GM19452 (cell line): ENCODE results near the gene ITPK1.

Experiments used
- ATAC-seq: cut with Tn5 transposase; IDR thresholded peaks from one replicate; pipeline ENCODE4 v1.9.1; 2021; ENCODE audit not compliant: unreplicated experiment

The ITPK1 gene

DNA sequence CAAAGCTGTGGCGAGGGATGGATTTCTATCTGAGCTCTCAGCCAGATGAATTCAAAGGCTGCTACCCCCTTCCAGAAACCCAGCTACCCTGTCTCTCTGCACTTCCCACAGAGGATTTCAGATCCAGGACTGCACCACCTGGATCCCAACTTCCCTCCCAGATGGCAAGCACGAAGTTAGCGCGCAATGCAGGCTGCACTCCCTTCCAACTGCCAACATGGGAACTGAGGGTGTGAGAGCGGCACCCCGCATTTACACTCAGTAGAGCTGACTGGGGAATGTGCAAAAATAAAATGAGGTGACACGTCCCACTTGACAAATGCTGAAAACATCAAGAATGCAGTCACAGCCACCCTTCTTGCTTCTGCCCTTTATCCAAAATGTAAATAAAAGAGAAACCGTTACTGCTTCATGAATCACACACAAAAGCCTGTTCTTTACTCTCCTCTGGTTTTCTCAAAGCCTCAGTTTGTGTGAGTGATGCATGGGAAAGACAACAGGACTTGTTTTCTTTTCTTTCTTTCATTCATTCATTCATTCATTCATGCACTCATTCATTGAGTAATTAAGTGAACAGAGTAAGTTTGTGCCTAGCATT lies 85.7 kb downstream of the ITPK1 start:
- no peak for ATAC-seq

DNA sequence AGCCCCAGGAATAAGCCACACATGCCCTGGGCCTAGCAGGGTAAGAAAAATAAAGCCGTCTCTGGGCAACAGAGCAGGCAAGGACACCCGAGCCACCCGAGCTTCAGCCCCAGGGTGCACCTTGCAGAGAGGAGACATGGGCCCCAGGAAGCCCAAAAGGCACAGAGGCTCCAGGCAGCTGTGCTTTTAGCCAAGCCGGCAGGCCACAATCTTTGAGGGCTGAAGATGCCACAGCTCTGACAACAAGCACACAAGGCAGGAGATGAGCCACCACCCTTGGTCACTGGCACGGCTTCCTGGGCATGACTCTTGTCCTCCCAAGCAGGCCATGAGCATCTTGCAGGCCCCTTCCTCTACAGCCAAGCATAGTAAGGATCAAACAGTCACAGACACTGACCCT lies 86.3 kb downstream of the ITPK1 start:
- no peak for ATAC-seq

DNA sequence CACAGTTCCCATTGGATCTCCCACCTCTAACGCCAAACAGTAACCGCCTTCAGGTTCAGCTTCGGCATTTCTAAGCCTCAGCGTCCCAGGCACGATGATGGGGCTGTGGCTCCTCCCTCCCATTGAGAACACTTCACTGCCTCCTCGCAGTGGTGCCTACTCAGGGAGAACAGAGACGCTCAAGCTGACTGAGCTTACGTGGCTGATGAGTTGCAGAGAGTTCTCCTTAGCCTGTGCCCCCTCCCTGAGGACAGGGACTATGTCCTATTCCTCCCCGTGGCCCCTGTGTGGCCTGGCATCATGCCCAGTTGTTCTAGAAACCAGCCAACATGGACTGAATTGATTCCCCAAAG lies 87.0 kb downstream of the ITPK1 start:
- no peak for ATAC-seq

DNA sequence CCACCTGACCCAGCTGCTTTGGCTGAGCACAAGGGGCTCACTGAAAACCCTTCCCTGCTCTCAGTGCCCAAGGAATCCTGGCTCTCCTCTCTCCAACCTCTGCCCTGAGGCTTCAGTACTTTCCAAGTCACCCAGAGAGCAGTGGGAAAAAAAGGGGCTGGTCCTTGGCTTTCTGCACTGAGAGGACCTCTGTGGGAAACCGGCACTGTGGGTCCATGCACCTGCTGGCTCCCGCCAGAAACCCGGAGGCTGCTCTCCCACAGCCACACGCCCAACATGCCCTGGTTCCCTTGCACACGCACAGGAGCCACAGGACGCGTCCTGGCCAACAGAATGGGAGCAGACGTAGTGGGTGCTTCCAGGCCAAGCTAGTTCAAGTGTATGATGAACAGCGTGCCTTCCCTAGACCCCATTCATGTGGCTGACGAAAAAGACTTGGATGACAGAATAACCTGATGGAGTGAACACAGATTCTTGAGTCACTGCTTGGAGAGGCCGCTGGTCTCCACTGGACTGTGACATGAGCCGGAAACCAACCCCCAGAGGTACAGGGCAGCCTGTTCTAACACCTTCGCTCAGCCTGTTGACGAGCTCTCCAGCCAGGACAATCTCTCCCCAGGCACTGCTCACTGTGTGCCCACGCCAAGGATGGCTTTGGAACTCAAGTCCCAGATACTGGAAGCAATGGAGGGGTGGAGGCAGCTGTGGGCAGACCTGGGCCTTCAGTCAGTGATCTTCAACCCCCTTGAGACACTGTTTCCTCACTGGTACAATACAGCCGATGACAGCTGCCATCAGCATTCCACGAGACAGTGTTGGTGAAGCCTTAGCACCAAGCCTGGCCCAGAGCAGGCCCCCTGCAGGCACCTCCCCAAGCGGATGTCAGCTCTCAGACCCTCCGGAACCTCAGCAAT lies 87.7 kb downstream of the ITPK1 start:
- ATAC-seq, result no peak

DNA sequence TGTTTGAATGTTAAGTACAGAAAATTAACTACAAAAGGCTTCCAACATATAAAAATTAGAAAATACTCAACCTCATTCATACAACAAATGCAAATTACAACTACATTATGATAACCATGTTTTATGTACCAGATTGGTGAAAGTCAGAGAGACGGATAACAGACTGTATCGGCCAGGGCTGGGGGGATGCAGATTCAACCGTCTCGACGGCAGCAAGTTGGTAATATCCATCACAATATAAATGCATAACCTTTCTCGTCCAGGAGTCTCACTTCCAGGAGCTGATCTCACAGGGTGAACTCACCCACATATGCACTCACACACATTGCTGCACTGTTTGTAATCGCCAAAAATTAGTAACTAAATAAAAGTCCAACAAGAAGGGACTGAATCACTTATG lies 89.4 kb downstream of the ITPK1 start:
- no peak for ATAC-seq

DNA sequence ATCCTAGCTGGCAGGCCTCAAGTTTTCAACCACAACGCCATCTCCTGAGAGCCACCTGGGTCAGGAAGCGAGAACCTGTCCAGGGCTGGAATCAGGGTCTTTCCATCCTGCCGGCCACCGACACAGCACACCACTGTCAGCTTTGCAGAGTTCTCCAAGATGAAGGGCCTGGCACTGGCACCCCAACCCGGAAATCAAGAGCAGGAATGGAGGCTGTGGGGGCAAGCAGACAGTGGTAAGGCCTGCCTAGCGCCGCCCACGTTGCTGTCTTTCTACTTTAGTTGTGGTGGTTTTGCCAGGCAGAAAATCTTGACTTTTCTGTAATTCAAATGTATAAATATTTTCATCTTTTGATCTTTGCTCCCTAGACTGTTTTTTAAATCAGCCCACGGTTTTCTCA lies 90.7 kb downstream of the ITPK1 start:
- ATAC-seq, result no peak

DNA sequence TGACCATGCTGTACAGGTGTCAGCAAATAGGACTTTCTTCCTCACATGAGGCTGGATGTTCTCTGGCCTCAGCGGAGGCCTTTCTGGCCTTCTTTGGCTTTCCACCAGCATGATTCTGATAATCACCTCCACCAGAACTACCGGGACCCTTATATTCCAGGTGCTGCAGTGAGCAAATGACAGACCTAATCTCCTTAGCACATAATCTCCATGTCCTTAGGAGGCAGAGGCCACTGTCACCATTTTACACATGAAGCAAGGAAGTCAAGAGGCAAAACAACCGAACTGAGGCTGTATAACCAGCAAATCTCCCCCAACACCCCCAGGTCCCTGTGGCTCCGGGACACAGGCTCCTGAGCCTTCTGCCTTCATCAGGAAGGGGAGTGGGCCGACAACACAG lies 91.2 kb downstream of the ITPK1 start:
- ATAC-seq, result no peak

DNA sequence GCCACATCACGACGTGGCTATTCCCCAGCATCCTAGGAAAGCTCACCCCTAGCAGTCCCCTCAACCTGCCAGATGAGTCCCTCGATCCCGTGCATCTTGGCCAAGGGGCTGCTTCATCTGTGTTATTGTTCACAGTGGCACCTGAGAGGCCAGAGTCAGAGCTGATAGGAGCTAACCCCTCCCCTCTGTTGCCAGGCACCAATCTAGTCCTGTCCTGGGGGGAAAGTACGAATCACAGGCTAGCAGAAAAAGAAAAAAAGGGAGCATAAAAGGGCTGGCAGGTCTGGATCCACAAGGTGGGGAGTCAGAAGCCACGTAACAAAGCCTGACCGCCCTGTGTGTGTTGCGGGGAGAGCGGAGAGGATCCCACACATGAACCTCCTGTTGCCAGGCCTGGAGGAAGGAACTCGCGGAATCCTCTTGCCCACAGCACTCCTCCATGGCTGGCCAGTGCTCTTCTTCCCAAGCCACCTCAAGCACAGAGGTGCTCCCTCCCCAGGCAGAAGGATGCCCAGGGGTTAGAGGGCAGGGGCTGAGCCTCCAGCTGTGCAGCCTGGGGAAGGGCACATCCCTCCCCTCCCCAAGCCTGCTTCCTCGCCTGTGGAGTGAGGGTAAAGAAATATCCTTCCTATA lies 91.8 kb downstream of the ITPK1 start:
- ATAC-seq, result no peak

DNA sequence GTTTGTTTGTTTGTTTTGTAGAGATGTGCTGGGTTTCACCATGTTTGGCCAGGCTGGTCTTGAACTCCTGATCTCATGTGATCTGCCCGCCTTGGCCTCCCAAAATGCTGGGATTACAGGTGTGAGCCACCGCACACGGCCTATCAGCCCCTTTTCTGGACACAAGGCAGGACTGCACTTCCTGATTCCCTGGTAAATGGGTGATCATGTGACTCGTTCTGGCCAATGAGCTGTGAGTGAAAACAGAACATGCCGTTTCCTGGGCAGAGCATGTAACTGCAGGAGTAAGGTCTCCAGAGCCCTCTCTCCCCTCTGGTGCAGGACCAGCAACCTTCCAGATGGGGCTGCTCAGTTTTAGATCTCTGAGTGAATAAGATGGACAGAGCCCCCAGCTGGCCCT lies 92.7 kb downstream of the ITPK1 start:
- ATAC-seq, result no peak

DNA sequence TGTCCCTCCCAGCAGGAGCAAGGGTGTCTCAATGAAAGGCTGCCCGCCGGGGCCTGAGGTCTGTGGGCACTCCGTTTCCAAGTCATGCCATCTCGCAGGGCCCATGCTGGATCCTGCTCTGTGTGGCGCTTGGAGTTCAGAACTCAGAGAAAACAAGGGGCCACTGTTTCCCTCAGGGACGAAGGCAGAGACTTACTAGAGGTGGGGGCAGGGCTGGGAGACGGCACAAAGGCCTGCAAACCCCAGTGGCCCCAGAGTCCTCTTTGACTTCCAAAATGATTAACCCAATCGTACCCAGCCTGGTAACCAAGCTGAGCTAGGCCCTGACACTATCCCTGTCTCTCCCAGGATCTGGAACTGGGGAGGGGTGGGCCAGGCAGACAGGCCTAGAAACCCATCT lies 95.8 kb downstream of the ITPK1 start:
- ATAC-seq, result no peak

DNA sequence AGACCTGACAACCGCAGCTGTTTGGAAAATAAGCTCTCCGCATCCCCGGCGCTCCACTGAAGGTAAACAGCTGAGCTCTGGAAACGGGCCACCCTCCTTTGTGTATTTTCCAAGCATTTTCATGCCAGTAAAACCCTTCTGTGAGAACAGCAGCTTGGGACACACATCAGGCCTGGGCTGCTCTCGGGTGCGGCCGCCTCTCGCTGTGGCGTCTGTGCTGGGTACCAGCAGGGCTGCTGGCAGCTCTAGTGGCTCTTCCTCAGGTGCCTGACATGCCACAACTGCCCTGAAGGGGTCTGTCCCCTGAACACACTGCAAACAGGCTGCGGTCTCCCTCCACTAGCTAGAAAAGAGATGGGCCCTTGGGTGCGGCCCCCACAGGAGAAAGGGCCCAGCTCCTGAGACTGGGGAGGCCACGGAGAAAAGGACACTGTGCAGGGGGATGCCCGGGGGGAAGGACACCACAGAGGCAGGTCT lies 96.3 kb downstream of the ITPK1 start:
- ATAC-seq, result no peak

DNA sequence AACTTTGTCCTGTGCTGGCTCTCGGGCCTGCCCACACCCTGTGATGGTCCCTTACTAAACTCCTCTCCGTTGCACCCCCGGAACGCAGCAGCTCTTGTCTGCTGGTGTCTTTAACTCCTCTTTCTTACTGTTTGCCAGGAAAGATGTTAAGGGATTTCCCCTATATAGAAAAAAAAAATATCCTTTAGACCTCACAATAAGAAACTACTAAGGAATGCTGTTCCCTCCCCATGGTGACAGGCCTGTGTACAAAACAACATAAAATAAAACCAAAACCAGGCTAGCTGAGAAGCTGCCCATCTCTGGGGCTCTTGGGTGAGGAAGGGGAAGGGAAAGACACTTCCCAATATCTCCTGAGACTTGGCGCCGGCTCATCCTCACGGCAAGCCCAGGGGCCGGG lies 97.4 kb downstream of the ITPK1 start:
- ATAC-seq, result no peak

DNA sequence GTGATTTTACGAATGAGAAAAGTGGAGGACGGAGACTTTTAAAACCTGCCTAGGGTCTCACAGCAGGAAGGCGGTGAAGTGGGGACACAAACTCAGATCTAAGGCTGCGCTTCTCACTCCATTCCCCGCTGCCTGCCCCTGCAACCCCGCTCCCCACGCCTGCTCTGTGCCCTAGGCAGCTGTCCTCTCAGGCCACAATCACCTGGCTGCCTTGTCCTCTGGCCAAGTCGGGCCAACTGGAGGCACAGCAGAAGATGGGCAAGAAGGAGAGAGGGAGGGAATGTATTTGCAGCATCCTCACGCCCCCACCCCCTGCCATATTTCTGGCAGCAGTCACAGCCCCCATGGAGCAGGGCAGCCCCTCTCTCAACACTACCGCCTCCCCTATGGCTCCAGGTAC lies 97.8 kb downstream of the ITPK1 start:
- ATAC-seq, result no peak

DNA sequence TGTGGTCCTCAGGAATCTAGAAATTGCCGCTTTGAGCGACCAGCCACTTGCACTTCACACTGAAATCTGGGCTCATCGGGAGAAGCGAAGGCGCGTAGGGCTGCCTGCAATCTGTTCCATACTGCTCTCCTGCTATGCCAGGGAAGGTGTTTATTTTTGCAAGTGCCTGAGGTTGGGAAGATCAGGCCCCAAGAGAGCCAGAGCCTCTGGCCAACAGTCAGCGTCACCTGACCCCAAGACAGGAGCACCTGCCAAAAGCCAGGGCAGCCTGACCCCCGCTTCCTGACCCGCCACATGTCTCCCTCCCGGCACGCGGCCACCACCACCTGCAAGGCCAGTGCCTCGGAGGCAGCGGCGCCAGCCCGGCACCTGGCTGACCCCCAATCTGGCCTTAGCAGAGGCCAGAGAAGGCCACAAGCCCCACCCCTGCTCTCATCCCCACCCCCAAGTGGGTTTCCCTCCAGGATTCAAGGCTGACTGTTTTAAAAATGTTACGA lies 98.4 kb downstream of the ITPK1 start:
- ATAC-seq, result no peak

DNA sequence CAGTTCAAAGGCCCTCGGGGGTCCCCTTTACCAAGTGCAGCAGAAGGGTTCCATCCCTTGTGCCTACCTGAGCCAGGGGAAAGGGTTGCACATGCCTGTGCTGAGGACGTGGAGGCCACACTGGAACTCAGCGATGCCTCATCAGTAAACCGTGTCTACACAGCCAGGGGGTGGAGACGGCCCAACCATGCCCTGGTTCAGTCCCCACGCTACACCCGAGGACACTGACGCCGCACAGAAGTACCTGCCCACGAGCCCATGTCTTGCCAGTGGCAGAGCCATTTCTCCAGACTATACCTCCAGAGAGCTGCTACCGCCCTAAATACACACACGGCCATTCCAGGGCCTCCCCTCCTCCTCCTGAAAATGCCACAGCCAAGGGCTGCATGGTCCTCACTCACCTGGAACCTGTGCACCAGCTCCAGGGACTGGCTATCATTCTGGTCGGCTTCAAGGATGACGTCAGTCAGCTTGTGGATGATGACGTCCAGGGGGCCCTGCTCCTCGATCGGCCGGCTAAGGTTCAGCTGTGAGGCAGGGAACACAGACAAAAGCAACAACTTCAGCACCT lies 99.4 kb downstream of the ITPK1 start:
- ATAC-seq, result no peak

DNA sequence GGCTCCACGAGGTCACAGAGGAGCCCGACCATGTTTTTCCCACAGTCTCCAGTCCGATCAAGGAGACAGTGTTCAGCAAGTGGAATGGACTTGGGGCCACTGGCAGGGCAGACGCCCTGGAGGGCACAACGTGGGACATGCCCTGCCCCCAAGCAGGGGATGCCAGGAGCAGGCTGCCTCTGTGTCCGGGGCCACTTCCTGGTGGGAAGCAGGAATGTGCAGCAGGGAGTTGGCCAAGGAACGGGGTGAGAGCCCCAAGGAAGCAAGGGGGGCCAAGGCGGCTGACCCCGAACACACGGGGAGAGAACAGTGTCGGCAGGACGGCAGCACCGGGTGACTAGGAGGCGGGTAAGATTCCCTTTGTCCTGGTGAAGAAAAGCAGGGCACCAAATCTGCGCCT lies 100.2 kb downstream of the ITPK1 start:
- no peak for ATAC-seq

DNA sequence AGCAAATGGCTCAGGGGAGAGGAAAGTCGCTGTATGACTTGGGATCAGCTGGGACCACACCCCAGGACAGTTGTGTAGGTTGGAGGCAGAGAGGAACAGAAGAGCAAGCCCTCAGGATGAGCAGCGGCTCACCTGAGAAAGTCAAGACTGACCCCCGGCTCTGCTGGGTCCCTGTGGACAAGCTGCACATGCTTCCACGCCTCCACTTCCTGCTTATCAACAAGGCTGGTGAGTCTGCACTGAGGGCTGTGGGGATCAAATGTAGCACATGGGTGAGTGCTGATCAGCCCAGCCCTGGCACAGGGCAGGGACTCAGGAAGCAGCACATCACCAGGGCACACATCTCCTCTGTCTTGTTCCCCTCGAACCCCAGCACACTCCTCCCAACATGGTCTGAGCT lies 100.7 kb downstream of the ITPK1 start:
- no peak for ATAC-seq

DNA sequence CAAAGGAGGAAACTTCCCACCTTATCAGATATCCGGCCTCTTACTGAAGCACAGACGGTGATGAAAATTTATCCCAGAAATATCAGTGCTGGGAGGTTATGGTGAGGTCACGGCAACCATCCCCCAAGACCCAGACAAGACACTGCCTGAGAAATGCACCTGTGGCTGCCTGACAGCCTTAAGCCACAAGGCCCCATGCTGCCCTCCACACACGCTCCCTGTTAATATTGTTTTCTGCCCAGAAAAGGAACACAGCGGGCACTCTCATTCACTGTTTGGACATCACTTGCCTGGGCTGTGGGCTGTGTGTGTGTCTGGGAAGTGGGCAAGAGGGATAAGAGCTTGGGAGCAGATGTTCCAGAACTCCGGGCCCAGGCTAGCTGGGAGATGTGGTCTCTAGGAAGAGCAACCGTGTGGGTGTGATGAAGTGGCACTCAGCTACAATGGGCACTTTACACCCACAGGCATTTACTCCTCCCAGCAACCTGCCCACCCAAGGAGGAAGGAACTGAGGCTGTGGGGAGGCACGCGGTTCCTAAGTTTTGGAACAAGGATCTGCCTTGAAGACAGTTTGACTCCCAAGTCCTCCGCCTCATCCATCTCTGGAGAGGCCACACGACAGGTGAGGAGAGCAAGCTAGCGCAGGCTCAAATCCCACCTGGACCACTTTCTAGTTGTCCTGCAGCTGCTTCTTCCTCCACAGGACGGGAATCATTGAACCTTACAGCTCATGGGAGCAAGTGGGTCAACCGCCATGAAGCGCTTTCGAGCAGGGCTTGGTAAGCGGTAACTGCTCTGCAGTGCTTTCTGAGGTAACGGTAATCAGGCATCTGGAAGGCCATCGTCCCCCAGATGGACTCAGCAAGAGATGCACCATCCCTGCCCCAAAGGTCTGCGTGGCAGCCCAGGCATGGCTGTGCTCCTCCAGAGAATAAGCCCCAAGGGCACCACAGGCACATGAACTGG lies 101.4 kb downstream of the ITPK1 start:
- ATAC-seq, result no peak

DNA sequence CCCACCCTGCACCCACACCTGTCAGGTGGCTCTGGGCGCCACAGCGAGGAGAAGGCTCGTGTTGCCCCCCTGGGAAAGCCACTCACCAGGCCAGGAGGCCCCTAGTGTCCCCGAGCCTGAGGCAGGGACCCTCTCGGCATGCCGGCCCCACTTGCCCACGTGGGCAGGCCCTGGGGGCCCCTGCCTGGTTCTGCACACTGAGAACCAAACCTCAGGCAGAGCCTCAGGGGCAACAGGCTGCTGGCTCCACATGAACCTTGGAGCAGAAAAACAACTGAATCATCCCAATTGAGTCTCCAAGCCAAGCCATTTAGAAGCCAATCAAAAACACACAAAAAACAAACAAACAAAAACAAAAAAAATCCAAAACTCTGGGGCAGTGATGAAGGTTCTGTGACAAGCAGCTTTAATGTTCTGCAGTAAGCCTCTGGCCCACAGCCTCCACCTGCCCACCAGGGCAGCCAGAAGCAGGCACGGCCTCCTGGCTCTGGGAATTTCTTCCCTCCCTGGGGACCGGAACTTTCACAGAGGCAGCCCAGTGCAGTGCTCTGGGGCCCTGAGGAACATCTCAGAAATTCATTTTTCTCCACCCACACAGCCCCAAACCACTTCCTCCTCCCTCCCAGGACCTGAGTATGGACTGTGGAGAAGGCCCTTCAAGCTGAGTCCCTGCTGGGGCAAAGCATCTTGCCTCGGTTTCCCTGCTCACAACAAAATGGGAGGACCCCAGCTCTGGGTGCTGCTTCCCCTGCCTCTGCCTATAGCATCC lies 102.6 kb downstream of the ITPK1 start:
- no peak for ATAC-seq

DNA sequence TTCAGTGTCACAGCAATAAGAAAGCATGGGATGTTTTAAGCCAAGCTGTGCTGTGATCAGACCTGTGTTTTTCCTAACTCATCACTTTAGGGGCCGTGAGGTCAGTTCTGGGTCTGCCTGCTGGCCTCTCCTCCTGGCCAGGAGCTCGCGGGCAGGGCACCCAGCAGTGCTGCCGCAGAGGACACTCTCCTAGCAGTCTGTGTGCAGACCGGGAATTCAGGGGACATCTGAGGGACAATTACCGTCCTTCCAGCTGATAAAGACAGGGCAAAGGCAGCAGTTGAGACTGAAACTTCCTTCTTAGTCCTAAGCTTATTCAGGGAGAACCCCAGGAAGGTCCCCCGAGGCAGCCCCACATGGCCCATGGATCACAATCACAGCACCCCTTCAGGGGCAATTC lies 103.2 kb downstream of the ITPK1 start:
- no peak for ATAC-seq
